GM18505 (cell line): ENCODE measurements around the gene CRYZL1.
"Not testable (repeated sequence)": the region's sequence is repeated elsewhere in the genome, so short reads cannot be mapped to it uniquely, and the experiment has no call there.

Experiments
- ATAC-seq: cut with Tn5 transposase; IDR thresholded peaks from one replicate; pipeline ENCODE4 v1.9.1; 2021; ENCODE audit not compliant: unreplicated experiment
- POLR2A ChIP-seq: IDR thresholded peaks from 4 replicates; pipeline ENCODE4 v1.6.1; 2011; ENCODE audit warnings: borderline replicate concordance; ENCODE audit not compliant: insufficient read depth, insufficient read length; ENCODE audit errors: extremely low read depth

Gene CRYZL1

DNA sequence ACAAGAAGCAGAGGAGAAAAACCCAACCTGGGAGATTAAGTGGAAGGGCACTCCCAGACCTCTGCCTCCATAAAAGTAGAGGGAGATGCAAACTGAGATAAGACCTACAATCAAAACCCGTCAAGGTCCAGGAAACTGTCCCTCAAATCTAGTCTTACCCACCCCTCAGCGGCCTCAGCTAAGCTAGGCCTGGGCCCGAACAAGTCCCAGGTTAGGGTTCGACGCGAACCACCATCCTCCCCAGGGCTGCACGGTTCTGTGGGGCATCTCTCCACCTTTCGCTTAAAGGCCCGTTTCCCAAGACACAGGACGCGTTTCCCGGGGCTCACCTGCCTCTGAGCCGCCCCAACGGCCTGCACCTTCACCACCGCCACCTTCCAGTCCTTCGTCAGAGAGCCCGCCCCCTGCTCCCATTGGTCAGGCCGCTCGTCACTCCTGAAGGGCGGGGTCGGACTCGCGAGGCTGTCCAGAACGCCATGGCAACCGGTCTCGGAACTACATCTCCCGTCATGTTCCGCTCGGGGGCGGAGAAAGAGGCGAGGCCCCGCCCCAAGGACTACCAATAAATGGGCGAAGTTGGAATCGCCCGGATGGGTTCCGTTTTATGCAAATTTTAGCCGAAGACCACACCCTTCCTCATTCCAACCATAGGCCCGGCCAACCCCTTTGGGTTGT, at the start of gene CRYZL1:
Gene CRYZL1, minus strand, starts transcription at position 390 of the 675 bp plus-strand sequence. CDS start 10,190 bp downstream, outside the sequence.
- peak; percentile 68 for TF ChIP-seq POLR2A
- peak; percentile 82 for ATAC-seq

DNA sequence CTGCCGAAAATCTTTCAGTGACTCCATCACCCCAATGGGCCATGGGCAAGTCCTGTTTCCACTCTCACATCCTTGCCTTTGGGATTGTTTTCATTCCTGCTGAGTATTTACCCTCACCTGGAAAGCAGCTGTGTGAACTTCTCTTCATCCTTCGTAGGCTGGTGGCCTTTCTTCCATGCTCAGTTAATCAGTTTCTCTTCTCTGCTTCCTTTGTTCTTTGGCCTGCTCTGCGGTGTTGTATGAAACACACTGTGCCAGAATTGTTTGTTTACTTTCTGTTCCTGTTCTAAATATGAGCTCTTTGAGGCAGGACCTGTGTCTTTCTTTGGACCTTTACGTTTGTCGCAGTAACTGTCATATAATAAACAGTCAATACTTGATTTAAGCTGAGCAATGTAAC, 49.3 kb upstream of the CRYZL1 start:
- no peak for TF ChIP-seq POLR2A
- no peak for ATAC-seq

DNA sequence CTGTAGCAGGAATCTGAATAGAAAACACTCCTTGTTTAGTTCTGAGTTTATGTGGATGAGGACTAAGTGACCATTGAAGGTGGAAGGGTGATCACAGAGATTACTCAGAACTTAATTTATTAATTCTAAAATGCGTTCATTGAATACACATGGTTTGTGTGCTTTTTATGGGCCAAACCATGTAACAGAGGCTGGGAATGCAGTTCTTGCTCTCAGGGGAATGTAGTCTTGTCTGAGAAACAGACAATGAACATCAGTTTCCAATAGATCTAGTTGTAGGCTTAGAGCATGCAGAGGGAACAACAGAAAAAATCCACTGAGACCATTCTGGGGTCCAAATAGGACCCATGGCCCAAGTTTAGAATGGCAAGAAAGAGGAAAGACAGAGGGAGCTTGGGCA, 46.8 kb upstream of the CRYZL1 start:
- TF ChIP-seq POLR2A, result no peak
- no peak for ATAC-seq

DNA sequence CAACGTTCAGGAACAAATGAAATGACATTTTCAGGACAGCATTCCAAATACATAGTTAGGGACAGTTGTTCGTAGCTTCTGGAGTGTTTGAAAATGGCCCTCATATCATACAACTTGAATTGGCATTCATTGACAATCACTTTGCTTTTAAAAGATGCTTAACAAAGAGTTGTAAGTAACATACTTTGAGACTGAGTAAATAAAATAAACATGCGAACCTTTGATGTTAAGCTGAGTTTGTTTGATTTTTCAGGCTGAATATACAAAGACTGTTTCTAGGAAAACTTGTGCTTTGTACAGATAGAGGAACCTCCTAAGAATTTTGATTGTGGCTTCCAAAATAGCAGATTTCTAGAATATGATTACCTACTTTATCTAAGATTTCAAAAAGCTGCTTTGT, 46.1 kb upstream of the CRYZL1 start:
- ATAC-seq, result no peak

DNA sequence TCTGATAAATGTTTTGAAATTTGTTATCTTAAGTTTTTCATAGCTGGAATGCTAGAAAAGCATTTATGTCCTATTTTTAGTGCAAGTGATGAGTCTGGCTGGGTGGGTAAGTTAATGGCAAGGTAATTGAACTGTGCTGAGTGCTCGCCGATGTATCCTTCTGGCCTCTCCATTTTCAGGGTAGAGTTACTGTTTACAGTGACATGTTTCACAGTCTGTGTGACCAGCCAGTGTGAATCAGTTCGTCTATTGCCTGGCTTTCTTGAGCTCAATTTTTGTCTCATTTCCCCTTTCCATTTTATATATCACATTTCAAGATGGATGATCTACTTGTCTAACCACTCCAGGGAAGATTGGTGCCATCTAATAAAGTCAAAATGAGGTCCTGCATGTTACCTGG, 44.8 kb upstream of the CRYZL1 start:
- ATAC-seq, result no peak
- TF ChIP-seq POLR2A, result no peak

More for the DNA sequence above, 46.1 kb upstream of the CRYZL1 start:
- TF ChIP-seq POLR2A, result no peak

DNA sequence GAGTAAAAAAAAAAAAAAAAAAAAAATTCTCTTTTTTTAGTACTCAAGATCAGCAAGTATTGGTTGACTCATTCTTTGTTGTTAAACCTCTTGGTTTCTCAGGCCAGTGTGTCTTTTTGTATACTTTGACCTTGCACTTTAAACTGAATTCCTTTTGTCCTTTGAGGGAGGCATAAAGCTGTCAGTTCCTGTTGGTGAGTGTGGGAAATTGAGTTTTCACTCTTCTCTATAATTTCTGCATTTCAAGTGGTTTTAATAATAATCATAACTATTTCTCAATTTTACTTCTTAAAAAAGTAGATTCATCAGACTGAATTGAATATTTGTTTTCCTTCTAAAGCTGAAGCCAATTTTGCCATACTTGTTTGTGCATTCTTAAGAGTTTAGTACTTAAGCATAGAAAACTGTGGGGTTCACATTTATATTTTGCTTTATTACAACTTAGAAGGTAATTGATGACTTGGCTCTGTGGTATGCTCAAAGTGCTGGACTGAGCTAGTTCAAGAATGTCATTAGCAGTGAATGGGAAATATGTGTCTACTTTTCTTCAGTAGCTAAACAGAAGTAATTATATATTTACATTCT, 44.2 kb upstream of the CRYZL1 start:
- no peak for ATAC-seq
- TF ChIP-seq POLR2A, result no peak

DNA sequence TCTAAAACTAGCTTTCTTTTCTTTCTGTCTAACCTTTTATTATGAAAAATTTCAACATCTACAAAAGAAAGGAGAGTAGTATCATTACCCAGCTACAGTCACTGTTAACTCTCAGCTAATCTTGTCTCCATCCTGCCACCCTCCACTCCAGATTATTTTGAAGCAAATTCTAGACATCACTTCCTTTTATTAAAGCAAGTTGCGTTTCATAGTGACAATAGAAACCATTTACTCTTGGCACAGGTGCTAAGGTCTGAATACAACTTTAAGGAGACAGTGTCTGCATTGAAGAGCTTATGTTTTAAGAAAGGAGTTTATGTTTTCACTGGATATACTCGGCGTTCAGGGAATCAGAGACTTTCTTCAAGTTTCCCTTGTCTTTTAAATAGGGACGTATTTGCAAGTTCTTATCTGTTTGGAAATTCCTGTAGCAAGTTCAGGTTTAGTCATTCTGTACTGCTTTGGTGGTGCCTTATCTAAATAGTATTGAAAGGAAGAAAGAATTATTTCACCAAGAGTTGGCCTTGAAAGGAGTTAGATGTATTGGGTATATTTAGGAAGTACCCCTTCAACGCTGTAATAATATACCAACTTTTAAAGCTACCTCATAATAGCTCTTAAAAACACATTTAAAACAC, 43.5 kb upstream of the CRYZL1 start:
- no peak for ATAC-seq
- TF ChIP-seq POLR2A, result no peak

DNA sequence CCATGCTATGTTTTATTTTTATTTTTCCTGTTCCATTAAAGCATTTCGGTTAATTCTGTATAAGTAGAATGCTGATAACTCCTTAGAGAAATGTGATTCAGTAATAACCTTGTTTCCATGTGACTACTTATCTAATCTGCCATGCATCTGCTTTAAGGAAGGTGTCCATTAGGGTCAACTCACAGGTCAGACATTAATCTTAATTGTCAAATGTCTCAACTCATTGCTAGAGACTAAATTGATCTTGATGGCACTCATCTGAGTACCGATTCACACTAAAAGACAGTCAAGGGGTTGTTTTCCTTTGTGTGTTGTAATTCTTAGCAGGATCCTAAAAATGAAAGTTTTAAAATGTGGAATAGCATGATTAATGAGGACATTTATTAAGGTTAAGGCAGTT, 42.5 kb upstream of the CRYZL1 start:
- no peak for ATAC-seq

DNA sequence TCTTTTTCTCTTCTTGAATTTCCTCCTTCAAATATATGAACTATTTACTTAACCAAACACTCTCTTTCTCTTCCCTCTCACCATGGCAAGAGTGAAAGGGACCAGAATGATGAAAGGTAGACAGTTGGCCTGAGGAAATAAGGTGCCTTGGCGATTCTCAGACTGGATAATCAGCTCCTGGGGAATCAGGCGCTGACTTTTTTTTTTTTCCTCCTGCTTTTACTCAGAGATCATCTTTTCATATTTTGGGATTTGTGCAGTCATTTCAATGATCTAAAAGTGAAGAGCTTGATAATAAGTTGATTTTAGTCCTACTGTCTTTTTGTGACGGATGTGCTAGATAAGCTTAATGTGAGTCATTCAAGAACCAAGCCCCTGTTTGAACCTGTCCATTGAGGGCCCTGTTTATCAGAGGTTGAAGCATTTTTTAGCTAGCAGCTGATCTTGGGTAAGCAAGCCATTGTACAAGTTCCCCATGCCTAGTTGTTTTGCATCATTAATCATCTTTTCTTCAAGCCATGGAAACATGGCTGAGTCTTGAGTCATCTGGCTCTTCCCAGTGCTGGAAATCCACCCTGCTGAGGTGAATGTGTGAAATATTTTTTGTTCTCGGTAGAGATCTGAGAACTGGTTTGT, 41.6 kb upstream of the CRYZL1 start:
- TF ChIP-seq POLR2A, result no peak
- no peak for ATAC-seq

More for the DNA sequence above, 42.5 kb upstream of the CRYZL1 start:
- no peak for TF ChIP-seq POLR2A

DNA sequence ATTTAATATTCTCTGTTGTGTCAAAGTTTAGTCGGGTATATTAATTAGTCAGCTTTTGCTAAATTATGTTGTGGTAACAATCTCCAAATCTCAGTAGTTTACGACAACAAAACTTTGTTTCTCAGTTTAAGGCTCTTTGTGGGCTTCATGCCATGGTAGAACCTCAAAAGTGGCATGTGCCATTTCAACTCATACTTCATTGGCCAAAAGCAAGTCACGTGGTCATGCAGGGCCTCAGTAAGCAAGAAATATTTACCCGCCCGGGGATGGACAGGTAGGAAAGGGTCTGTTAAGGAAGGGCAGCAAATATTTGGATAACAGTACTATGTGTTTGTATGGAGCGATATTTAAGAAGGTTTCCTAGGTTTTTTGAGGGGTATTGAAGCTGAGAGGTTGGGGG, 39.3 kb upstream of the CRYZL1 start:
- TF ChIP-seq POLR2A, result no peak
- ATAC-seq, result no peak

DNA sequence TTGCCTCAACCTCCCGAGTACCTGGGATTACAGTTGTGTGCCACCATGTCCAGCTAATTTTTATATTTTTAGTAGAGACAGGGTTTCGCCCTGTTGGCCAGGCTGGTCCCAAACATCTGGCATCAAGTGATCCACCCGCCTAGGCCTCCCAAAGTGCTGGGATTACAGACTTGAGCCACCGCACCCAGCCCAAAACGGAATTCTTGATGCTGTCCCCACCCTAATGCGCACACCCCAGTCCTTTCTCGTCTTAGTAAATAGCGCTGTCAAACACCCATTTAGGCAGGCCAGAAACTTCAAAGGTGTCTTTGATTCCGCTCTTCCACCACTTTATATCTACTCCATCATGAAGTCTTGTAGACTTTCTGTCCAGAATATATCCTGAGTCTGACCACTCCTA, 35.9 kb upstream of the CRYZL1 start:
- ATAC-seq, result no peak
- TF ChIP-seq POLR2A, result no peak

DNA sequence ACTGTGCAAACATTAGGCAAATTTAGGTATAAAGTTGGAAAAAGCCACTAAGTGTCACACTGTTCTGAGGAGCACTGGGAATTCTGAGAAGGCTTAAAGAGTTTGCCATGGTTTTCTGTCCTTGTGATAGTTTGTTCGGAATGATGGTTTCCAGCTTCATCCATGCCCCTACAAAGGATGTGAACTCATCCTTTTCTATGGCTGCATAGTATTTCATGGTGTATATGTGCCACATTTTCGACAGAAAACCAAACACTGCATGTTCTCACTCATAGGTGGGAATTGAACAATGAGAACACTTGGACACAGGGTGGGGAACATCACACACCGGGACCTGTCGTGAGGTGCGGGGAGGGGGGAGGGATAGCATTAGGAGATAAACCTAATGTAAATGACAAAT, 35.1 kb upstream of the CRYZL1 start:
- ATAC-seq, result not testable (repeated sequence)

DNA sequence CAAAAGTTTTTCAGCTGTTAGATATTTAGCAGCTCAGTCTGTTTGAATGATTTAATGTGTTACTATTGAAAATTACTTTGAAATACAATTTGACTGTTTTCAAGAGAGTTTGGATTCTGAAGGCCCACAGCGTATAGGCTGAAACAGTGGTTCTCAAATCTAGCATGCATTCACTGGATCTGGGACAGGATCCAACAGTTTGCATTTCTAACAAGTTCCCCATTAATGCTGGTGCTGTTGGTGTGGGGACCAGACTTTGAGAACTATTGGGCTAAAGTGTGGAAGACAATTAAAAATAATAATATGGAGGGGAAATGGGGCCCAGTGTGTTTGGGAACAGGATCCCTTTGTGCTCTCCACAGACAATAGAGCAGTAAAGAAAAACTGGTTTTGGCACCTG, 32.7 kb upstream of the CRYZL1 start:
- ATAC-seq, result no peak
- no peak for TF ChIP-seq POLR2A

DNA sequence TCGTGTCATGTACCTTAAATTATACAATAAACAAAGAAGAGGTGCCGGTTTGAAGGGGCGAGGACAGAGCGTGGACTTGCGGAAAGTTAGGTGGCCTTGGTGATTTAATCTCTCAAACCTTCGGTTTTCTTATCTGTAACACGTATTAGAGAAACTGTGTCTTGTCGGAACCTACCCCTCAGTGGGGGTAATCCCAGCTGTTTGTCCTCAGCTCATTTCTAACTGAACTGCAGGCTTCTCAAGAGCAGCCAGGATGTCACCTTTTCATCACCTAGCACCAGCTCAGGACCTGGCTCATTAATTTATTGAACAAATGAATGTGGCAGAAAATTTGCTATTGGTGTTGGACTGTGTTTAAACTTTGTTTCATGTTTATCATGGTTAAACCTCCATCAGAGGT, 31.9 kb upstream of the CRYZL1 start:
- no peak for TF ChIP-seq POLR2A
- ATAC-seq, result no peak

DNA sequence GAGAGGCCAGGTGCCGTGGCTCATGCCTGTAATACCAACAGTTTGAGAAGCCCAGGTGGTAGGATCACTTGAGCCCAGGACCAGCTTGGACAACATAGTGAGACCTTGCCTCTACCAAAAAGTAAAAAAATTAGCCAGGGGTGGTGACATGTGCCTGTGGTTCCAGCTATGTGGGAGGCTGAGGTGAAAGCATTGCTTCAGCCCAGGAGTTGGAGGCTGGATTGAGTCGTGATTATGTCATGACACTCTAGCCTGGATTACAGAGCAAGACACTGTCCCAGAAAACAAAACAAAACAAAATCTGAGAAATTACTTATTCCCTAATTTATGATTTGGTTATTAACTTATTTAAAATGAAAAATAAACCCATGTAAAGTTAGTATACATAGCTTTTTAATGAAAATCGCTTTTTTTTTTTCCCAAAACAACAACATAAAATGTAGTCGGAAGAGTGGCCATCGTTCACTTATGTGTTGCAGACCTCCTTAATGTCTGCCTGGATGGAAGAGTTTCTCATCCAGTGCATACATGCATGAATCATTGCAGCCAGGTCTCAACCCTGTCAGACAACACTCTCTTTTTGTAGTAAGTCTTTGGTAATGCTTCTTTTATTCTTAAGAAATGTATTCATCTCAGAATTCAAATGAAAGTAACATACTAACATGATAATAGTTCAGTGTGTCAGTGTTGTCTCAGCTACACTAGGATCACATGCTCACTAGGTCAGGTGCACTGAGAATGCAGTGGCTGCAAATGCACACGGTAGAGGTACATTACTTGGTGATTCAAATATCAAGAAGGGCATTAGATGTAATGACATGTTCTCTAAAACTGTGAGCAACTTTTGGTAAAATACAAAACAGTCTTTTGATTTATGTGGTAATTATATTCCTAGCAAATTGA, 28.8 kb upstream of the CRYZL1 start:
- no peak for TF ChIP-seq POLR2A
- ATAC-seq, result no peak
